Neural cell (in vitro differentiated cells): ENCODE results near the gene CAND1. TPM values are rescaled to one million over a fixed set of nuclear protein-coding genes. Genes with fewer than 3 reads are reported as not detected.

Experiments used
- H2AFZ ChIP-seq: fragments of 200-600, 300-800 bp; sonication (generic), shearing (Covaris generic); 2 replicates; pipeline ENCODE4 v1.6.0; 2014; ENCODE audit warnings: low read depth, mild to moderate bottlenecking, antibody characterized with exemption, low read length, moderate library complexity
- H3F3A ChIP-seq: fragments of 200-600 bp; shearing (Covaris generic); 2 replicates; pipeline ENCODE4 v1.6.1; 2016; ENCODE audit warnings: mild to moderate bottlenecking, moderate library complexity, mixed read lengths, antibody characterized with exemption, low read length; ENCODE audit not compliant: insufficient read depth, poor library complexity, severe bottlenecking
- H3K27ac ChIP-seq: fragments of 200-600, 300-800 bp; sonication (generic), shearing (Covaris generic); 2 replicates; pipeline ENCODE4 v1.5.1; 2014; ENCODE audit warnings: mild to moderate bottlenecking, low read length, moderate library complexity
- H3K27me3 ChIP-seq: fragments of 300-800, 200-600 bp; sonication (generic), shearing (Covaris generic); 2 replicates; pipeline ENCODE4 v1.6.0; 2014; ENCODE audit warnings: mild to moderate bottlenecking, low read depth, low read length, moderate library complexity; ENCODE audit not compliant: insufficient read depth
- H3K36me3 ChIP-seq: fragments of 300-800, 200-600 bp; sonication (generic), shearing (Covaris generic); 2 replicates; pipeline ENCODE4 v1.5.1; 2014; ENCODE audit warnings: mild to moderate bottlenecking, antibody characterized with exemption, low read length, moderate library complexity; ENCODE audit not compliant: insufficient read depth
- H3K4me2 ChIP-seq: fragments of 300-800, 200-600 bp; sonication (generic), shearing (Covaris generic); 2 replicates; pipeline ENCODE4 v1.6.0; 2014; ENCODE audit warnings: mild to moderate bottlenecking, low read length
- H3K4me3 ChIP-seq: fragments of 300-800, 200-600 bp; sonication (generic), shearing (Covaris generic); 2 replicates; pipeline ENCODE4 v1.5.1; 2014; ENCODE audit warnings: mild to moderate bottlenecking, low read length, moderate library complexity
- H3K79me2 ChIP-seq: fragments of 200-600 bp; shearing (Covaris generic); replicated peaks from 2 replicates; pipeline ENCODE4 v1.6.0; 2014; ENCODE audit warnings: mild to moderate bottlenecking, low read length, moderate library complexity; ENCODE audit not compliant: insufficient read depth
- H3K9ac ChIP-seq: fragments of 300-800, 200-600 bp; sonication (generic), shearing (Covaris generic); 2 replicates; pipeline ENCODE4 v1.6.1; 2016; ENCODE audit warnings: mild to moderate bottlenecking, low read length, mixed read lengths
- H3K9me2 ChIP-seq: fragments of 200-600 bp; shearing (Covaris generic); 2 replicates; pipeline ENCODE4 v1.6.1; 2016; ENCODE audit warnings: mild to moderate bottlenecking, low read length, mixed read lengths; ENCODE audit not compliant: insufficient read depth
- H3K9me3 ChIP-seq: fragments of 200-600, 300-800 bp; sonication (generic), shearing (Covaris generic); 2 replicates; pipeline ENCODE4 v1.6.1; 2016; ENCODE audit warnings: mild to moderate bottlenecking, mixed run types, low read length, moderate library complexity, mixed read lengths
- H4K20me1 ChIP-seq: fragments of 200-600 bp; shearing (Covaris generic); 2 replicates; pipeline ENCODE4 v1.6.1; 2016; ENCODE audit warnings: mild to moderate bottlenecking, mixed run types; ENCODE audit not compliant: insufficient read depth
- EP300 ChIP-seq: fragments of 450-650 bp; conservative IDR thresholded peaks from 2 replicates; pipeline ENCODE4 v1.6.1; 2014; ENCODE audit warnings: antibody characterized with exemption, mild to moderate bottlenecking, moderate library complexity; ENCODE audit not compliant: poor library complexity, severe bottlenecking
- EZH2 ChIP-seq: fragments of 200-600, 300-800 bp; shearing (Covaris generic), sonication (generic); IDR thresholded peaks from 2 replicates; pipeline ENCODE4 v1.6.1; 2014; ENCODE audit warnings: antibody characterized with exemption, low read length, borderline replicate concordance, mild to moderate bottlenecking; ENCODE audit not compliant: insufficient read depth, poor library complexity, severe bottlenecking
- MXI1 ChIP-seq: fragments of 450-650 bp; conservative IDR thresholded peaks from 2 replicates; pipeline ENCODE4 v1.6.1; 2014; ENCODE audit warnings: antibody characterized with exemption, mild to moderate bottlenecking; ENCODE audit not compliant: poor library complexity, severe bottlenecking
- POLR2AphosphoS5 ChIP-seq: IDR thresholded peaks from 2 replicates; pipeline ENCODE4 v1.6.1; 2012
- RAD21 ChIP-seq: fragments of 450-650 bp; conservative IDR thresholded peaks from 2 replicates; pipeline ENCODE4 v1.6.1; 2014; ENCODE audit warnings: antibody characterized with exemption, mild to moderate bottlenecking, moderate library complexity
- SMC3 ChIP-seq: fragments of 450-650 bp; conservative IDR thresholded peaks from 2 replicates; pipeline ENCODE4 v1.6.1; 2014; ENCODE audit warnings: antibody characterized with exemption, mild to moderate bottlenecking, moderate library complexity; ENCODE audit not compliant: poor library complexity
- TAF1 ChIP-seq: IDR thresholded peaks from 2 replicates; pipeline ENCODE4 v1.6.1; 2012; ENCODE audit warnings: low read depth
- polyA plus RNA-seq: library from polyadenylated mRNA; depleted of rRNA; stranded (reverse); fragments of >200 nt; gene quantifications from 2 replicates; pipeline ENCODE4 v1.2.3, GENCODE V29; 2014
- TF ChIP-seq, protein P1 (sequence below): IDR thresholded peaks from 2 replicates; pipeline ENCODE4 v1.6.1; 2012; ENCODE audit warnings: borderline replicate concordance
- TF ChIP-seq, protein P2 (sequence below): fragments of 450-650 bp; IDR thresholded peaks from 2 replicates; pipeline ENCODE4 v1.5.1; 2014; ENCODE audit warnings: antibody characterized with exemption, mild to moderate bottlenecking, moderate library complexity; ENCODE audit not compliant: poor library complexity, severe bottlenecking

CAND1 gene
- polyA plus RNA-seq, 1 donor from 2014 or later: 132 TPM

DNA sequence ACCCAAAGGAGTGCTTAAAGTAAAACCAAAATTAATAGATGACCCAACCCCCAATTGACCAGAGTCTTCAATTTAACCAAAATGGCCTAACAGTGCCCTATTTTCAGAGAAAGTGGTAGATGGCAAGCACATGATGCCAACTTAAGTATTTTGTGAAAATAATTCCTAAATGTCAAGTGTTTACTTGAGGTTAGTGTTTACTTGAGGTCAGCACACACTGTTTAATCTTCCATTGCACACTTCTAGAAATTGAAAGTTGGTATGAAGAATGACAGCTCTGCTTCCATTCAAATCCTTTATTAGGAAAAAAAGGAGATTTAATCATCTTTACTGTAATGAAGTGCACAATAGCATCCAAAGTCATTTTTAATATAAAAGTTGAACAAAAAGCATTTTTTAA lies 25.9 kb upstream of the CAND1 start:
- TF ChIP-seq EP300 (no peak), RAD21 (no peak), POLR2AphosphoS5 (no peak), EZH2 (no peak), TAF1 (no peak), SMC3 (no peak), MXI1 (no peak)
- TF ChIP-seq, protein P1, sequence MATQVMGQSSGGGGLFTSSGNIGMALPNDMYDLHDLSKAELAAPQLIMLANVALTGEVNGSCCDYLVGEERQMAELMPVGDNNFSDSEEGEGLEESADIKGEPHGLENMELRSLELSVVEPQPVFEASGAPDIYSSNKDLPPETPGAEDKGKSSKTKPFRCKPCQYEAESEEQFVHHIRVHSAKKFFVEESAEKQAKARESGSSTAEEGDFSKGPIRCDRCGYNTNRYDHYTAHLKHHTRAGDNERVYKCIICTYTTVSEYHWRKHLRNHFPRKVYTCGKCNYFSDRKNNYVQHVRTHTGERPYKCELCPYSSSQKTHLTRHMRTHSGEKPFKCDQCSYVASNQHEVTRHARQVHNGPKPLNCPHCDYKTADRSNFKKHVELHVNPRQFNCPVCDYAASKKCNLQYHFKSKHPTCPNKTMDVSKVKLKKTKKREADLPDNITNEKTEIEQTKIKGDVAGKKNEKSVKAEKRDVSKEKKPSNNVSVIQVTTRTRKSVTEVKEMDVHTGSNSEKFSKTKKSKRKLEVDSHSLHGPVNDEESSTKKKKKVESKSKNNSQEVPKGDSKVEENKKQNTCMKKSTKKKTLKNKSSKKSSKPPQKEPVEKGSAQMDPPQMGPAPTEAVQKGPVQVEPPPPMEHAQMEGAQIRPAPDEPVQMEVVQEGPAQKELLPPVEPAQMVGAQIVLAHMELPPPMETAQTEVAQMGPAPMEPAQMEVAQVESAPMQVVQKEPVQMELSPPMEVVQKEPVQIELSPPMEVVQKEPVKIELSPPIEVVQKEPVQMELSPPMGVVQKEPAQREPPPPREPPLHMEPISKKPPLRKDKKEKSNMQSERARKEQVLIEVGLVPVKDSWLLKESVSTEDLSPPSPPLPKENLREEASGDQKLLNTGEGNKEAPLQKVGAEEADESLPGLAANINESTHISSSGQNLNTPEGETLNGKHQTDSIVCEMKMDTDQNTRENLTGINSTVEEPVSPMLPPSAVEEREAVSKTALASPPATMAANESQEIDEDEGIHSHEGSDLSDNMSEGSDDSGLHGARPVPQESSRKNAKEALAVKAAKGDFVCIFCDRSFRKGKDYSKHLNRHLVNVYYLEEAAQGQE: no peak
- TF ChIP-seq, protein P2, sequence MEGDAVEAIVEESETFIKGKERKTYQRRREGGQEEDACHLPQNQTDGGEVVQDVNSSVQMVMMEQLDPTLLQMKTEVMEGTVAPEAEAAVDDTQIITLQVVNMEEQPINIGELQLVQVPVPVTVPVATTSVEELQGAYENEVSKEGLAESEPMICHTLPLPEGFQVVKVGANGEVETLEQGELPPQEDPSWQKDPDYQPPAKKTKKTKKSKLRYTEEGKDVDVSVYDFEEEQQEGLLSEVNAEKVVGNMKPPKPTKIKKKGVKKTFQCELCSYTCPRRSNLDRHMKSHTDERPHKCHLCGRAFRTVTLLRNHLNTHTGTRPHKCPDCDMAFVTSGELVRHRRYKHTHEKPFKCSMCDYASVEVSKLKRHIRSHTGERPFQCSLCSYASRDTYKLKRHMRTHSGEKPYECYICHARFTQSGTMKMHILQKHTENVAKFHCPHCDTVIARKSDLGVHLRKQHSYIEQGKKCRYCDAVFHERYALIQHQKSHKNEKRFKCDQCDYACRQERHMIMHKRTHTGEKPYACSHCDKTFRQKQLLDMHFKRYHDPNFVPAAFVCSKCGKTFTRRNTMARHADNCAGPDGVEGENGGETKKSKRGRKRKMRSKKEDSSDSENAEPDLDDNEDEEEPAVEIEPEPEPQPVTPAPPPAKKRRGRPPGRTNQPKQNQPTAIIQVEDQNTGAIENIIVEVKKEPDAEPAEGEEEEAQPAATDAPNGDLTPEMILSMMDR: no peak
- Histone ChIP-seq H3K9ac (no peak overlapping the region), H3K27me3 (no peaks in the 10 kb centered on the region), H4K20me1 (no peaks in the 10 kb centered on the region), H3K9me3 (no peaks in the 10 kb centered on the region), H2AFZ (no peak overlapping the region), H3K9me2 (no peaks in the 10 kb centered on the region), H3K4me3 (no peak overlapping the region), H3K4me2 (no peak overlapping the region), H3K79me2 (no peaks in the 10 kb centered on the region), H3K36me3 (no peaks in the 10 kb centered on the region), H3F3A (no peaks in the 10 kb centered on the region), H3K27ac (no peak overlapping the region)

DNA sequence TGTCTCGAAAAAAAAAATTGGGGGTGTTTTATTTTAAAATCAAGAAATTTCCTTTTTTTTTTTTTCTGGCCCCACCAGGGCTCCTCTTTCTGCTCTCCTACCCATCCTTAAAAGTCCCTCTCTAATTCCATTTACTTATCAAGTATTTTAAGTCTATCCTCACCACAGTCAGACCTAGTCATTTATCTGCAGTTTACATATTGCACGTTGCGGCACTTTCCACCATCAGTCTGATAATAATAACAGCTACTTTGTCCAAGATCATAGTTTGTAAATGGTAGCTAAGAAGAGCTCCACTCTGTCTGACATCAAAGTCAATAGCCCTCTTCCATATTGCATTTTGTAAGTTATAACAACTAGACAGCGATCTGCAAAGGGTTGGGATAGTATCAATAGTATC lies 23.6 kb upstream of the CAND1 start:
- no peak for TF ChIP-seq EZH2
- TF ChIP-seq POLR2AphosphoS5: no peak
- TF ChIP-seq, protein P2: no peak
- TF ChIP-seq, protein P1: no peak
- no peak for TF ChIP-seq MXI1
- TF ChIP-seq EP300: no peak
- no peak for TF ChIP-seq SMC3
- TF ChIP-seq TAF1: no peak
- TF ChIP-seq RAD21: no peak
- H3K4me2 ChIP-seq: no peak overlapping the region
- H3K9me3 ChIP-seq: no peaks in the 10 kb centered on the region
- H3K9ac ChIP-seq: no peak overlapping the region
- H3K36me3 ChIP-seq: no peaks in the 10 kb centered on the region
- no peak overlapping the region for H3K27ac ChIP-seq
- no peaks in the 10 kb centered on the region for H3K9me2 ChIP-seq
- H3K79me2 ChIP-seq: no peaks in the 10 kb centered on the region
- no peaks in the 10 kb centered on the region for H3K27me3 ChIP-seq
- H3F3A ChIP-seq: no peaks in the 10 kb centered on the region
- H3K4me3 ChIP-seq: no peak overlapping the region
- H4K20me1 ChIP-seq: no peaks in the 10 kb centered on the region
- no peak overlapping the region for H2AFZ ChIP-seq
